ENCODE measurements around the gene TRIM8. TPM values are rescaled to one million over a fixed set of nuclear protein-coding genes. Genes with fewer than 3 reads are reported as not detected.
A peak's percentile ranks its signal among the peaks of the same experiment; 100 is the strongest.

The TRIM8 gene
- total and polyA plus RNA-seq, 9 of the 15 experiments (the other 6 are each of a cell fraction or from before 2014, with no cell fraction given), result 1.7 to 26.0 (median 9.1) TPM

DNA sequence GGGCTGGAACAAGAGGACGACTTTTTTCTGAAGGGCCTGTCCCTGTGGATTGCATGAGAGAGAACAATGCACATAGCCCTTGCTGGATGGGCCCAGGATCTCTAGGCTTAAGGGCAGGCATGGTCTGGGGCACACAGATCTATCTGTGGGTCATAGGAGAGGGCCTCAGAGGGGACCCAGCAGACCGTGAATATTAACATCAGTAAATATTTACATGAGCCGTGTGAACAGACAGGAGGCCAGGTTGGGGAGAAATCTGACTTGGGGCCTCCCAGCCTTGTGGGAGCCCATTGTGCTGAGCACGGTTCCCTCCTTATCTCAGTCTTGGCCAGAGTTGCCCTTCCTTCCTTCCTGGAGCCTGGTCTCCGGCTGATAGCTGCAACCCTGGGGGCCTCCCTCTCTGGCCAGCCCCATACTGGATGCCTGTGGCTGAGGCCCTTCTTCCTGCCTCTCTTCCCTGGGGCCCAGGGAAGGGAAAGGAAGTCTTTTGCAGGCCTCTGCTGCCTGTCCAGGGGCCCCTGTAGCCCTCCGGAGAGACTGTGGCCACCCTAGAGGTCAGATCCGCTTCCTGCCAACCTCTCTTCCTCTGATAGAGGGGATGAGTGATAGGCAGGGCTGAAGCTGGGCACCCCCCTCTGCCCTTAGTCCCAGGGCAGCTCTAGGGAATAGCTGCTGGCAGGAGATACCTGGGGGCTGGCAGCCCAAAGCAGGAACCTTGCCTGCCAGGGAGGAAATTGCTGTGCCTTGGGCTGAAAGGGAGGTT, 44.5 kb upstream of the TRIM8 start (continued):
- TF ChIP-seq, protein P1, sequence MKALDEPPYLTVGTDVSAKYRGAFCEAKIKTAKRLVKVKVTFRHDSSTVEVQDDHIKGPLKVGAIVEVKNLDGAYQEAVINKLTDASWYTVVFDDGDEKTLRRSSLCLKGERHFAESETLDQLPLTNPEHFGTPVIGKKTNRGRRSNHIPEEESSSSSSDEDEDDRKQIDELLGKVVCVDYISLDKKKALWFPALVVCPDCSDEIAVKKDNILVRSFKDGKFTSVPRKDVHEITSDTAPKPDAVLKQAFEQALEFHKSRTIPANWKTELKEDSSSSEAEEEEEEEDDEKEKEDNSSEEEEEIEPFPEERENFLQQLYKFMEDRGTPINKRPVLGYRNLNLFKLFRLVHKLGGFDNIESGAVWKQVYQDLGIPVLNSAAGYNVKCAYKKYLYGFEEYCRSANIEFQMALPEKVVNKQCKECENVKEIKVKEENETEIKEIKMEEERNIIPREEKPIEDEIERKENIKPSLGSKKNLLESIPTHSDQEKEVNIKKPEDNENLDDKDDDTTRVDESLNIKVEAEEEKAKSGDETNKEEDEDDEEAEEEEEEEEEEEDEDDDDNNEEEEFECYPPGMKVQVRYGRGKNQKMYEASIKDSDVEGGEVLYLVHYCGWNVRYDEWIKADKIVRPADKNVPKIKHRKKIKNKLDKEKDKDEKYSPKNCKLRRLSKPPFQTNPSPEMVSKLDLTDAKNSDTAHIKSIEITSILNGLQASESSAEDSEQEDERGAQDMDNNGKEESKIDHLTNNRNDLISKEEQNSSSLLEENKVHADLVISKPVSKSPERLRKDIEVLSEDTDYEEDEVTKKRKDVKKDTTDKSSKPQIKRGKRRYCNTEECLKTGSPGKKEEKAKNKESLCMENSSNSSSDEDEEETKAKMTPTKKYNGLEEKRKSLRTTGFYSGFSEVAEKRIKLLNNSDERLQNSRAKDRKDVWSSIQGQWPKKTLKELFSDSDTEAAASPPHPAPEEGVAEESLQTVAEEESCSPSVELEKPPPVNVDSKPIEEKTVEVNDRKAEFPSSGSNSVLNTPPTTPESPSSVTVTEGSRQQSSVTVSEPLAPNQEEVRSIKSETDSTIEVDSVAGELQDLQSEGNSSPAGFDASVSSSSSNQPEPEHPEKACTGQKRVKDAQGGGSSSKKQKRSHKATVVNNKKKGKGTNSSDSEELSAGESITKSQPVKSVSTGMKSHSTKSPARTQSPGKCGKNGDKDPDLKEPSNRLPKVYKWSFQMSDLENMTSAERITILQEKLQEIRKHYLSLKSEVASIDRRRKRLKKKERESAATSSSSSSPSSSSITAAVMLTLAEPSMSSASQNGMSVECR (CRISPR knock-in tag; IDR thresholded peaks at IDR 0.05), result no peak
- TF ChIP-seq POLR2B (IDR thresholded peaks at IDR 0.05; ENCODE audit: low read depth, partially characterized antibody) (no peak), ZSCAN29 (IDR thresholded peaks at IDR 0.05) (no peak), NR4A1 (CRISPR knock-in tag; IDR thresholded peaks at IDR 0.05) (no peak), NR4A1 (tag; IDR thresholded peaks at IDR 0.05) (peak; percentile 32; the same call in 1 of the 2 replicates), ZFP30 (CRISPR knock-in tag; IDR thresholded peaks at IDR 0.05; ENCODE audit: borderline replicate concordance) (no peak), ZNF282 (CRISPR knock-in tag; IDR thresholded peaks at IDR 0.05) (no peak), NEUROD1 (IDR thresholded peaks at IDR 0.05; ENCODE audit: borderline replicate concordance, low read depth, low read length, partially characterized antibody) (no peak), KLF1 (tag; IDR thresholded peaks at IDR 0.05) (no peak), SMARCA4 (IDR thresholded peaks at IDR 0.05) (peak; percentile 80), ILK (tag; IDR thresholded peaks at IDR 0.05; ENCODE audit: borderline replicate concordance, low read depth) (no peak), ZNF507 (tag; conservative IDR thresholded peaks at IDR 0.05) (no peak)
- TF ChIP-seq, protein P2, sequence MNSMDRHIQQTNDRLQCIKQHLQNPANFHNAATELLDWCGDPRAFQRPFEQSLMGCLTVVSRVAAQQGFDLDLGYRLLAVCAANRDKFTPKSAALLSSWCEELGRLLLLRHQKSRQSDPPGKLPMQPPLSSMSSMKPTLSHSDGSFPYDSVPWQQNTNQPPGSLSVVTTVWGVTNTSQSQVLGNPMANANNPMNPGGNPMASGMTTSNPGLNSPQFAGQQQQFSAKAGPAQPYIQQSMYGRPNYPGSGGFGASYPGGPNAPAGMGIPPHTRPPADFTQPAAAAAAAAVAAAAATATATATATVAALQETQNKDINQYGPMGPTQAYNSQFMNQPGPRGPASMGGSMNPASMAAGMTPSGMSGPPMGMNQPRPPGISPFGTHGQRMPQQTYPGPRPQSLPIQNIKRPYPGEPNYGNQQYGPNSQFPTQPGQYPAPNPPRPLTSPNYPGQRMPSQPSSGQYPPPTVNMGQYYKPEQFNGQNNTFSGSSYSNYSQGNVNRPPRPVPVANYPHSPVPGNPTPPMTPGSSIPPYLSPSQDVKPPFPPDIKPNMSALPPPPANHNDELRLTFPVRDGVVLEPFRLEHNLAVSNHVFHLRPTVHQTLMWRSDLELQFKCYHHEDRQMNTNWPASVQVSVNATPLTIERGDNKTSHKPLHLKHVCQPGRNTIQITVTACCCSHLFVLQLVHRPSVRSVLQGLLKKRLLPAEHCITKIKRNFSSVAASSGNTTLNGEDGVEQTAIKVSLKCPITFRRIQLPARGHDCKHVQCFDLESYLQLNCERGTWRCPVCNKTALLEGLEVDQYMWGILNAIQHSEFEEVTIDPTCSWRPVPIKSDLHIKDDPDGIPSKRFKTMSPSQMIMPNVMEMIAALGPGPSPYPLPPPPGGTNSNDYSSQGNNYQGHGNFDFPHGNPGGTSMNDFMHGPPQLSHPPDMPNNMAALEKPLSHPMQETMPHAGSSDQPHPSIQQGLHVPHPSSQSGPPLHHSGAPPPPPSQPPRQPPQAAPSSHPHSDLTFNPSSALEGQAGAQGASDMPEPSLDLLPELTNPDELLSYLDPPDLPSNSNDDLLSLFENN (IDR thresholded peaks at IDR 0.05; ENCODE audit: low read depth in 2 of 2, low read length in 2 of 2), result peak in 1 of 2 experiments; percentile 72; a peak in 2 of 4 replicates
- TF ChIP-seq, protein P3, sequence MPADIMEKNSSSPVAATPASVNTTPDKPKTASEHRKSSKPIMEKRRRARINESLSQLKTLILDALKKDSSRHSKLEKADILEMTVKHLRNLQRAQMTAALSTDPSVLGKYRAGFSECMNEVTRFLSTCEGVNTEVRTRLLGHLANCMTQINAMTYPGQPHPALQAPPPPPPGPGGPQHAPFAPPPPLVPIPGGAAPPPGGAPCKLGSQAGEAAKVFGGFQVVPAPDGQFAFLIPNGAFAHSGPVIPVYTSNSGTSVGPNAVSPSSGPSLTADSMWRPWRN (IDR thresholded peaks at IDR 0.05; ENCODE audit: low read depth), result no peak
- TF ChIP-seq, protein P4, sequence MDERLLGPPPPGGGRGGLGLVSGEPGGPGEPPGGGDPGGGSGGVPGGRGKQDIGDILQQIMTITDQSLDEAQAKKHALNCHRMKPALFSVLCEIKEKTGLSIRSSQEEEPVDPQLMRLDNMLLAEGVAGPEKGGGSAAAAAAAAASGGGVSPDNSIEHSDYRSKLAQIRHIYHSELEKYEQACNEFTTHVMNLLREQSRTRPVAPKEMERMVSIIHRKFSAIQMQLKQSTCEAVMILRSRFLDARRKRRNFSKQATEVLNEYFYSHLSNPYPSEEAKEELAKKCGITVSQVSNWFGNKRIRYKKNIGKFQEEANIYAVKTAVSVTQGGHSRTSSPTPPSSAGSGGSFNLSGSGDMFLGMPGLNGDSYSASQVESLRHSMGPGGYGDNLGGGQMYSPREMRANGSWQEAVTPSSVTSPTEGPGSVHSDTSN (CRISPR knock-in tag; IDR thresholded peaks at IDR 0.05; ENCODE audit: low read depth), result no peak
- TF ChIP-seq, protein P4 (tag; conservative IDR thresholded peaks at IDR 0.05; ENCODE audit: low read depth), result no peak
